Measurements from ENCODE around the gene TCTN2. TPM values are rescaled to one million over a fixed set of nuclear protein-coding genes. Genes with fewer than 3 reads are reported as not detected.

Gene TCTN2
- total and polyA plus RNA-seq, 2 donors (not counting 1 experiment from before 2014, with no cell fraction given), result 8.5 to 22.8 TPM

DNA sequence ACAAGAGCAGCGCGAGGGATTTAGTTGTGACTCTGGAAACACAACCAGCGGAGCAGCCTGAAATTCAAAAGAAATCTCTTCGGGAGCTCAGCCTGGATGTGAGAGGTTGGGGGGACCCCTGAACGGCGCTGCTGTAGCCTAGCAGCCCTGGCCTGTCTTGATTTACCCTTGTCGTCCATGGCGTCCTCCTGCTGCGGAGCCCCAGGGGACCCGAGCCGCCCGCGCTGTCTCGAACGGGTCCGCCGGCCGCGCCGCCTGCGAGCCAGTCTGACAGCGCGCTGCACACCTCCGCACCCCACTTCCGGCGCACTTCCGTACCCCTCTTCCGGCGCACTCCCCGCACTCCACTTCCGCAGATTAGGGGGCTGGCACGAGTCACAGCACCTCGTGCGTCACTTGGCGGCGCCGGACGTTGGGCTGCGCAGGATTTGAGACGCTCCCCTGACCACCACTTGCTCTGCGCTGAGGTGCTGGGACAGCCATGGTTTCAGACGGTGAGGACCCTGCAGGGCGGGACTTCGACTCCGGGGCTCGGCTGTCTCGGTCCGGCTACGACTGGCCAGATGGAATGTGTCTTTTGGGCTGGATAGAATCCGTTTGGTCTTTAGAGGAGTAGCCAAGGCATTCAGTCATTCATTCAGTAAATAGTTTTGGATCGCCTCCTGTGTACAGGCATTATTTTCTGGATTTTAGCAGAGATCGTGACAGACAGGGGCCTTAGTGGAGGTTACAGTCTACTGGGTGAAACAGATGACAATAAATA, 37.4 kb upstream of the TCTN2 start, which contains the start of the genes EIF2B1 and GTF2H3:
Gene EIF2B1, minus strand, starts transcription at position 308 of the 763 bp plus-strand sequence. Its CDS starts 129 bp downstream, at position 179.
Gene GTF2H3, plus strand, starts transcription at position 451 of the 763 bp plus-strand sequence. Its CDS starts 31 bp downstream, at position 482.
- ChIA-PET CTCF (no interaction called here), POLR2A (interaction anchor here (0.6 kb wide), 1 partner anchor 50 kb away, joined by 3 read pairs; no protein-coding TSS in a partner anchor)
- peak within 1 kb of the TSS; percentile 92 for H3K9ac ChIP-seq (ENCODE audit: low read length)
- peaks cover 47% of the 10 kb centered on the region for H3K79me2 ChIP-seq (ENCODE audit: control insufficient read depth, insufficient read depth, low read length)
- peak within 1 kb of the TSS; percentile 95 for H3K27ac Mint-ChIP-seq
- H3K4me1 Mint-ChIP-seq, result peaks cover 25% of the 10 kb centered on the region
- H3K4me2 ChIP-seq (replicated peaks; ENCODE audit: low read depth, low read length, poor library complexity, severe bottlenecking), result peak within 1 kb of the TSS; percentile 86
- no peak for TF ChIP-seq EZH2 (IDR thresholded peaks at IDR 0.05; ENCODE audit: borderline replicate concordance, insufficient read depth, low read depth, low read length, poor library complexity, severe bottlenecking)
- TF ChIP-seq, protein P1, sequence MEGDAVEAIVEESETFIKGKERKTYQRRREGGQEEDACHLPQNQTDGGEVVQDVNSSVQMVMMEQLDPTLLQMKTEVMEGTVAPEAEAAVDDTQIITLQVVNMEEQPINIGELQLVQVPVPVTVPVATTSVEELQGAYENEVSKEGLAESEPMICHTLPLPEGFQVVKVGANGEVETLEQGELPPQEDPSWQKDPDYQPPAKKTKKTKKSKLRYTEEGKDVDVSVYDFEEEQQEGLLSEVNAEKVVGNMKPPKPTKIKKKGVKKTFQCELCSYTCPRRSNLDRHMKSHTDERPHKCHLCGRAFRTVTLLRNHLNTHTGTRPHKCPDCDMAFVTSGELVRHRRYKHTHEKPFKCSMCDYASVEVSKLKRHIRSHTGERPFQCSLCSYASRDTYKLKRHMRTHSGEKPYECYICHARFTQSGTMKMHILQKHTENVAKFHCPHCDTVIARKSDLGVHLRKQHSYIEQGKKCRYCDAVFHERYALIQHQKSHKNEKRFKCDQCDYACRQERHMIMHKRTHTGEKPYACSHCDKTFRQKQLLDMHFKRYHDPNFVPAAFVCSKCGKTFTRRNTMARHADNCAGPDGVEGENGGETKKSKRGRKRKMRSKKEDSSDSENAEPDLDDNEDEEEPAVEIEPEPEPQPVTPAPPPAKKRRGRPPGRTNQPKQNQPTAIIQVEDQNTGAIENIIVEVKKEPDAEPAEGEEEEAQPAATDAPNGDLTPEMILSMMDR (IDR thresholded peaks at IDR 0.05), result no peak
- H3K27ac ChIP-seq (ENCODE audit: low read length in 2 of 2), result peak within 1 kb of the TSS; percentile 75 to 88
- H3K27me3 ChIP-seq (replicated peaks in 1 of 4; ENCODE audit: control extremely low read depth in 1 of 4, control insufficient read depth in 3 of 4, insufficient read depth in 4 of 4, low read length in 3 of 4), result no peaks in the 10 kb centered on the region
- H3K9me3 Mint-ChIP-seq (ENCODE audit: insufficient read depth), result no peaks in the 10 kb centered on the region
- peak within 1 kb of the TSS; percentile 85 for H2AFZ ChIP-seq (ENCODE audit: insufficient read depth, low read depth, low read length, poor library complexity, severe bottlenecking)
- peak; percentile 97 for DNase-seq
- no peaks in the 10 kb centered on the region for H3K9me3 ChIP-seq (ENCODE audit: control extremely low read depth in 1 of 3, control insufficient read depth in 2 of 3, insufficient read depth in 1 of 3, low read length in 2 of 3)
- peaks cover 13 to 14% of the 10 kb centered on the region in 2 donors for H3K4me1 ChIP-seq (ENCODE audit: control insufficient read depth in 2 of 2, insufficient read depth in 2 of 2, low read length in 2 of 2)
- ATAC-seq (ENCODE audit: low read depth), result peak; percentile 98
- peaks cover 9 to 30% of the 10 kb centered on the region in 2 experiments for H3K36me3 ChIP-seq (replicated peaks in 1 of 2; ENCODE audit: control extremely low read depth in 1 of 2, control insufficient read depth in 1 of 2, extremely low read depth in 1 of 2, insufficient read depth in 2 of 2, low read length in 1 of 2)
- H3K4me3 Mint-ChIP-seq, result peak within 1 kb of the TSS; percentile 96
- under 1% methylated on average over 52 of the region's 52 CpGs for WGBS (ENCODE audit: insufficient coverage)
- no peaks in the 10 kb centered on the region for H3K27me3 Mint-ChIP-seq
- intact Hi-C loops (cut with micrococcal nuclease), result loop anchor here (1.0 to 2.0 kb wide), 5 partner anchors 31 to 129 kb away; partner anchors contain the start of genes ATP6V0A2, DDX55, DNAH10 and TCTN2
- H3K4me3 ChIP-seq (ENCODE audit: control extremely low read depth in 1 of 5, extremely low read depth in 1 of 5, insufficient read depth in 1 of 5, low read depth in 2 of 5, low read length in 4 of 5), result peak within 1 kb of the TSS; percentile 64 to 98 (median 92)
- no peaks in the 10 kb centered on the region for H4K20me1 ChIP-seq (ENCODE audit: control insufficient read depth, insufficient read depth, low read length, poor library complexity, severe bottlenecking)

GRCh38 chr12:123634142-123634561, 36.8 kb upstream of the TCTN2 start:
- TF ChIP-seq, protein P1 (IDR thresholded peaks at IDR 0.05), result no peak
- no peak for TF ChIP-seq EZH2 (IDR thresholded peaks at IDR 0.05; ENCODE audit: borderline replicate concordance, insufficient read depth, low read depth, low read length, poor library complexity, severe bottlenecking)
- H3K4me1 Mint-ChIP-seq, result peaks cover 25% of the 10 kb centered on the region
- intact Hi-C loops (cut with micrococcal nuclease), result no loop called here
- Histone ChIP-seq H3K4me1 (ENCODE audit: control insufficient read depth in 2 of 2, insufficient read depth in 2 of 2, low read length in 2 of 2) (peaks cover 13 to 14% of the 10 kb centered on the region in 2 donors), H4K20me1 (ENCODE audit: control insufficient read depth, insufficient read depth, low read length, poor library complexity, severe bottlenecking) (no peaks in the 10 kb centered on the region), H3K27ac (ENCODE audit: low read length in 2 of 2) (peak overlapping the region; percentile 75 to 88), H3K27me3 (replicated peaks in 1 of 4; ENCODE audit: control extremely low read depth in 1 of 4, control insufficient read depth in 3 of 4, insufficient read depth in 4 of 4, low read length in 3 of 4) (no peaks in the 10 kb centered on the region), H2AFZ (ENCODE audit: insufficient read depth, low read depth, low read length, poor library complexity, severe bottlenecking) (peak overlapping the region; percentile 85), H3K9ac (ENCODE audit: low read length) (peak overlapping the region; percentile 92), H3K4me3 (ENCODE audit: control extremely low read depth in 1 of 5, extremely low read depth in 1 of 5, insufficient read depth in 1 of 5, low read depth in 2 of 5, low read length in 4 of 5) (peak overlapping the region; percentile 64 to 98 (median 92)), H3K36me3 (replicated peaks in 1 of 2; ENCODE audit: control extremely low read depth in 1 of 2, control insufficient read depth in 1 of 2, extremely low read depth in 1 of 2, insufficient read depth in 2 of 2, low read length in 1 of 2) (peaks cover 9 to 24% of the 10 kb centered on the region in 2 experiments), H3K79me2 (ENCODE audit: control insufficient read depth, insufficient read depth, low read length) (peaks cover 47% of the 10 kb centered on the region), H3K4me2 (replicated peaks; ENCODE audit: low read depth, low read length, poor library complexity, severe bottlenecking) (peak overlapping the region; percentile 86), H3K9me3 (ENCODE audit: control extremely low read depth in 1 of 3, control insufficient read depth in 2 of 3, insufficient read depth in 1 of 3, low read length in 2 of 3) (no peaks in the 10 kb centered on the region)
- CTCF ChIA-PET, result no interaction called here
- 13% methylated on average over 16 of the region's 19 CpGs for WGBS (ENCODE audit: insufficient coverage)
- POLR2A ChIA-PET, result no interaction called here
- H3K27me3 Mint-ChIP-seq, result no peaks in the 10 kb centered on the region
- no peaks in the 10 kb centered on the region for H3K9me3 Mint-ChIP-seq (ENCODE audit: insufficient read depth)
- ATAC-seq (ENCODE audit: low read depth) (no peak), DNase-seq (no peak)
- H3K4me3 Mint-ChIP-seq, result peak overlapping the region; percentile 96
- peak overlapping the region; percentile 95 for H3K27ac Mint-ChIP-seq
